ENCODE results near the gene TACC2.

- TF ChIP-seq CTCF (IDR thresholded peaks at IDR 0.05; ENCODE audit: extremely low read depth in 1 of 2, insufficient read depth in 1 of 2, low read depth in 1 of 2, low read length in 2 of 2) (no peak), POLR2A (IDR thresholded peaks at IDR 0.05; ENCODE audit: low read depth, low read length) (no peak), MAX (IDR thresholded peaks at IDR 0.05; ENCODE audit: insufficient read depth, insufficient read length) (no peak), JUN (IDR thresholded peaks at IDR 0.05; ENCODE audit: borderline replicate concordance, insufficient read depth, insufficient read length, low read depth) (no peak), POLR2AphosphoS5 (IDR thresholded peaks at IDR 0.05; ENCODE audit: insufficient read depth, low read depth, low read length) (no peak), EZH2 (IDR thresholded peaks at IDR 0.05; ENCODE audit: borderline replicate concordance, low read depth, low read length, severe bottlenecking) (no peak), FOS (IDR thresholded peaks at IDR 0.05; ENCODE audit: borderline replicate concordance, insufficient read depth, low read length) (no peak)
These were observed 89.4 kb downstream of the TACC2 start for GRCh38 chr10:122078326-122078725.
